ENCODE data around the gene SORCS2. TPM values are rescaled to one million over a fixed set of nuclear protein-coding genes. Genes with fewer than 3 reads are reported as not detected.

The SORCS2 gene
- total and polyA plus RNA-seq, 2 experiments from 2014 or later, result 0.38 to 1.4 TPM

DNA sequence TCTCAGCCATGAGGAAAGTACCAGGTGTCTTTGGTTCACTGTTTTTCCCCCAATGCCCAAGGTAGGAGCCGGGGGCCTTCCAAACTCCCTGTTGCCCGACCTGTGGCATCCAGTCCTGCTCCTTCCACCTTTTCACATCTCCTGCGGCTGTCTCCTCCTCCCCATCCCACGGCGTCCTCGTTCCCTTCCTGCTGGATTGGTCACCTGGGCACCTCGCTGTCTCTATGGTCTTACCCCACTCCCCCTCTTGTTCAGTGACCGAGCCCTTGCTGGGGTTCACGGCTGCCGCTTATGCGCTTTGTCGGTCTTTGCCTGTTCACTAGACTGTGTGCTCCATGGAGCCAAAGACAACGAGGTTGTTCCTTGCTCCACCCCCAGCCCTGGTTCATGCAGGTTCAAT, 431.1 kb downstream of the SORCS2 start:
- WGBS, 2 experiments (ENCODE audit: low coverage in 1 of 2, low lambda C conversion rate in 2 of 2, missing lambda C conversion rate in 2 of 2), result 79% methylated on average over 13 of the region's 13 CpGs
- H3K4me1 ChIP-seq (ENCODE audit: insufficient read depth), result peaks cover 16% of the 10 kb centered on the region

GRCh38 chr4:7624396-7624980, 432.1 kb downstream of the SORCS2 start:
- Histone ChIP-seq H3K9ac (no peak overlapping the region), H4K20me1 (ENCODE audit: insufficient read depth) (no peaks in the 10 kb centered on the region), H3K79me2 (ENCODE audit: insufficient read depth) (no peaks in the 10 kb centered on the region), H3K27me3 (replicated peaks; ENCODE audit: insufficient read depth) (0 out of 2 replicates have a peak, but pooled peaks cover 9% of the 10 kb centered on the region), H3K9me3 (ENCODE audit: low read depth) (no peaks in the 10 kb centered on the region), H3K4me1 (ENCODE audit: insufficient read depth) (peaks cover 16% of the 10 kb centered on the region), H3F3A (ENCODE audit: insufficient read depth) (peaks cover 3% of the 10 kb centered on the region; the same call in 1 of the 2 replicates), H2AFZ (no peak overlapping the region), H3K27ac (no peak overlapping the region), H3K4me3 (no peak overlapping the region), H3K9me2 (ENCODE audit: insufficient read depth) (no peaks in the 10 kb centered on the region), H3K4me2 (ENCODE audit: unreplicated experiment) (no peak overlapping the region), H3K36me3 (ENCODE audit: low read depth) (no peaks in the 10 kb centered on the region)
- 46 to 54% methylated on average over 11 of the region's 11 CpGs for WGBS, 2 experiments (ENCODE audit: low coverage in 1 of 2, low lambda C conversion rate in 2 of 2, missing lambda C conversion rate in 2 of 2)
- DNase-seq, result peak; percentile 46
- in situ Hi-C loops (cut with MboI), result no loop called here
- TF ChIP-seq EZH2phosphoT487 (IDR thresholded peaks at IDR 0.05; ENCODE audit: insufficient read depth, low read depth) (no peak), EZH2 (IDR thresholded peaks at IDR 0.05; ENCODE audit: insufficient read depth, poor library complexity, severe bottlenecking) (no peak)

More for the DNA sequence above, 431.1 kb downstream of the SORCS2 start:
- H3K79me2 ChIP-seq (ENCODE audit: insufficient read depth), result no peaks in the 10 kb centered on the region
- no peak for DNase-seq
- no peaks in the 10 kb centered on the region for H3K9me2 ChIP-seq (ENCODE audit: insufficient read depth)
- no peaks in the 10 kb centered on the region for H3K36me3 ChIP-seq (ENCODE audit: low read depth)
- no peaks in the 10 kb centered on the region for H3K9me3 ChIP-seq (ENCODE audit: low read depth)
- H3K4me2 ChIP-seq (ENCODE audit: unreplicated experiment), result no peak overlapping the region
- no peak overlapping the region for H2AFZ ChIP-seq
- H3F3A ChIP-seq (ENCODE audit: insufficient read depth), result peaks cover 3% of the 10 kb centered on the region; the same call in 1 of the 2 replicates
- no peak overlapping the region for H3K9ac ChIP-seq
- no peak overlapping the region for H3K27ac ChIP-seq
- TF ChIP-seq EZH2phosphoT487 (IDR thresholded peaks at IDR 0.05; ENCODE audit: insufficient read depth, low read depth), result no peak
- no peak for TF ChIP-seq EZH2 (IDR thresholded peaks at IDR 0.05; ENCODE audit: insufficient read depth, poor library complexity, severe bottlenecking)
- H3K27me3 ChIP-seq (replicated peaks; ENCODE audit: insufficient read depth), result 0 out of 2 replicates have a peak, but pooled peaks cover 9% of the 10 kb centered on the region
- in situ Hi-C loops (cut with MboI), result no loop called here
- H4K20me1 ChIP-seq (ENCODE audit: insufficient read depth), result no peaks in the 10 kb centered on the region
- no peak overlapping the region for H3K4me3 ChIP-seq

DNA sequence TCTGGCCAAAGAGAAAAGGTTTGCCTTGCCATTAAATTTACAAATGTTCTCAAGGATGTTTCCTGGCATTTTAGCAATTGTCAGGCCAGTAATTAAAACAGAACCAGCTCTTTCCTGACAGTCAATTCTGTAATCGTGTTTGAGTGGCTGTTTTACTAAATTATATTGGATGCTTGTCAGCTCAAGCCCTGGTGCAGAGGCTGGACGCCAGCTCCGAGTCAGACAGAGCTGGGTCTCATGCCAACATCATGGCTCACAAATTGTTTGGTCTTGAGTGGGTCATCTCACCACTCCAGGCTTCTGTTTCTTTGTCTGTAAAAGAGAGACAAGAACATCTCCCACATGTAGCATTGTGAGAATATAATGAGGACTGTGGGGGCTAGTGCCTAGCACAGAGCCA, 432.7 kb downstream of the SORCS2 start:
- Histone ChIP-seq H3K4me1 (ENCODE audit: insufficient read depth) (peaks cover 18% of the 10 kb centered on the region), H4K20me1 (ENCODE audit: insufficient read depth) (no peaks in the 10 kb centered on the region), H3K27me3 (replicated peaks; ENCODE audit: insufficient read depth) (0 out of 2 replicates have a peak, but pooled peaks cover 9% of the 10 kb centered on the region), H3K9me3 (ENCODE audit: low read depth) (no peaks in the 10 kb centered on the region), H3K9me2 (ENCODE audit: insufficient read depth) (no peaks in the 10 kb centered on the region), H3K9ac (no peak overlapping the region), H3F3A (ENCODE audit: insufficient read depth) (peaks cover 6% of the 10 kb centered on the region), H3K36me3 (ENCODE audit: low read depth) (no peaks in the 10 kb centered on the region), H3K4me3 (no peak overlapping the region), H2AFZ (no peak overlapping the region), H3K4me2 (ENCODE audit: unreplicated experiment) (no peak overlapping the region), H3K79me2 (ENCODE audit: insufficient read depth) (no peaks in the 10 kb centered on the region), H3K27ac (no peak overlapping the region)
- TF ChIP-seq EZH2phosphoT487 (IDR thresholded peaks at IDR 0.05; ENCODE audit: insufficient read depth, low read depth), result no peak
- TF ChIP-seq EZH2 (IDR thresholded peaks at IDR 0.05; ENCODE audit: insufficient read depth, poor library complexity, severe bottlenecking), result no peak
- in situ Hi-C loops (cut with MboI), result no loop called here
- DNase-seq, result peak; percentile 88
- 0 to 2% methylated on average over 3 of the region's 3 CpGs for WGBS, 2 experiments (ENCODE audit: low coverage in 1 of 2, low lambda C conversion rate in 2 of 2, missing lambda C conversion rate in 2 of 2)

DNA sequence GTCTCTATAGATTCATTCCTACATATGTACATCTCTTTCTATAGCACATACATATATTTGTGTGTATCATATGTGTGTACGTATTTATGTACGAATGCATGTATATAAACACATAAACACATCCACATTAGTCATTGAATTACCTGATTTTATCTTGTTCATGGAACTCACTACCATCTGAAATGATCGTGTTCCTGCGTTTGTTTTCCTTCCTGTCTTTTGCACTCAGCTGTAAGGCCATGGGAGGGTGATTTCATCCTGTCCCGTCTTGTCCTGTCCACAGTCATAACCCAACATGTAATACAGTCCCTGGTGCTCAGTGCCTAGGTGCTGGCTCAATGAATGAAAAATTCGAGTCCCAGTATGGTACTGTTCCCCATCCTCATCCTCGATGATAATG, 434.2 kb downstream of the SORCS2 start:
- Histone ChIP-seq H3K4me3 (no peak overlapping the region), H3K79me2 (ENCODE audit: insufficient read depth) (no peaks in the 10 kb centered on the region), H3K27me3 (replicated peaks; ENCODE audit: insufficient read depth) (0 out of 2 replicates have a peak, but pooled peaks cover 6% of the 10 kb centered on the region), H3K4me2 (ENCODE audit: unreplicated experiment) (no peak overlapping the region), H3F3A (ENCODE audit: insufficient read depth) (peaks cover 19% of the 10 kb centered on the region), H3K4me1 (ENCODE audit: insufficient read depth) (peaks cover 31% of the 10 kb centered on the region), H3K27ac (no peak overlapping the region), H3K9me3 (ENCODE audit: low read depth) (no peaks in the 10 kb centered on the region), H3K36me3 (ENCODE audit: low read depth) (no peaks in the 10 kb centered on the region), H3K9ac (no peak overlapping the region), H4K20me1 (ENCODE audit: insufficient read depth) (no peaks in the 10 kb centered on the region), H3K9me2 (ENCODE audit: insufficient read depth) (no peaks in the 10 kb centered on the region), H2AFZ (no peak overlapping the region)
- DNase-seq, result no peak
- 86% methylated on average over 7 of the region's 7 CpGs for WGBS, 2 experiments (ENCODE audit: low coverage in 1 of 2, low lambda C conversion rate in 2 of 2, missing lambda C conversion rate in 2 of 2)
- TF ChIP-seq EZH2 (IDR thresholded peaks at IDR 0.05; ENCODE audit: insufficient read depth, poor library complexity, severe bottlenecking), result no peak
- no peak for TF ChIP-seq EZH2phosphoT487 (IDR thresholded peaks at IDR 0.05; ENCODE audit: insufficient read depth, low read depth)
- in situ Hi-C loops (cut with MboI), result no loop called here

Data from GM23248 (cell line).